MM.1S (cell line): ENCODE data around the gene PRKG1.

Experiments used
- DNase-seq: peaks from one replicate; pipeline ENCODE4 v3.0.0-alpha.2; 2015
- H2AFZ ChIP-seq: fragments of 300-600 bp; sonication (generic); 2 replicates; pipeline ENCODE4 v1.6.0; 2016; ENCODE audit warnings: antibody characterized with exemption, low read length
- H3F3A ChIP-seq: fragments of 300-600 bp; sonication (generic); 2 replicates; pipeline ENCODE4 v1.6.1; 2016; ENCODE audit warnings: mild to moderate bottlenecking, antibody characterized with exemption, low read length, moderate library complexity, mixed read lengths; ENCODE audit not compliant: insufficient read depth
- H3K27ac ChIP-seq: fragments of 300-600 bp; sonication (generic); 2 replicates; pipeline ENCODE4 v1.5.1; 2016; ENCODE audit warnings: mild to moderate bottlenecking, low read length
- H3K27me3 ChIP-seq: fragments of 300-600 bp; sonication (generic); replicated peaks from 2 replicates; pipeline ENCODE4 v1.6.0; 2016; ENCODE audit warnings: low read length; ENCODE audit not compliant: insufficient read depth
- H3K36me3 ChIP-seq: fragments of 300-600 bp; sonication (generic); replicated peaks from 2 replicates; pipeline ENCODE4 v1.6.1; 2016; ENCODE audit warnings: mild to moderate bottlenecking, low read length, mixed read lengths; ENCODE audit not compliant: insufficient read depth
- H3K4me1 ChIP-seq: fragments of 300-600 bp; sonication (generic); 2 replicates; pipeline ENCODE4 v1.6.1; 2016; ENCODE audit warnings: low read length, mixed read lengths
- H3K4me2 ChIP-seq: fragments of 300-600 bp; sonication (generic); 2 replicates; pipeline ENCODE4 v1.6.0; 2016; ENCODE audit warnings: low read depth, low read length
- H3K4me3 ChIP-seq: fragments of 300-600 bp; sonication (generic); 2 replicates; pipeline ENCODE4 v1.5.1; 2016; ENCODE audit warnings: low read length, mixed read lengths
- H3K79me2 ChIP-seq: fragments of 300-600 bp; sonication (generic); 2 replicates; pipeline ENCODE4 v1.6.1; 2016; ENCODE audit warnings: mixed run types, low read length, mixed read lengths
- H3K9ac ChIP-seq: fragments of 300-600 bp; sonication (generic); 2 replicates; pipeline ENCODE4 v1.6.1; 2016; ENCODE audit warnings: low read length, mixed read lengths
- H3K9me2 ChIP-seq: fragments of 300-600 bp; sonication (generic); replicated peaks from 2 replicates; pipeline ENCODE4 v1.6.1; 2016; ENCODE audit warnings: mild to moderate bottlenecking, low read length, mixed read lengths; ENCODE audit not compliant: insufficient read depth
- H3K9me3 ChIP-seq: fragments of 300-600 bp; sonication (generic); replicated peaks from 2 replicates; pipeline ENCODE4 v1.6.1; 2016; ENCODE audit warnings: mild to moderate bottlenecking, low read length, mixed read lengths; ENCODE audit not compliant: insufficient read depth
- H4K20me1 ChIP-seq: fragments of 300-600 bp; sonication (generic); 2 replicates; pipeline ENCODE4 v1.6.1; 2016; ENCODE audit warnings: mild to moderate bottlenecking, low read length, moderate library complexity, mixed read lengths; ENCODE audit not compliant: insufficient read depth
- CTCF ChIP-seq: fragments of 300-600 bp; sonication (generic); IDR thresholded peaks from 2 replicates; pipeline ENCODE4 v1.5.1; 2016; ENCODE audit warnings: antibody characterized with exemption, low read length, mixed read lengths
- EZH2 ChIP-seq: fragments of 300-600 bp; sonication (generic); optimal IDR thresholded peaks from 2 replicates; pipeline ENCODE3; 2017; ENCODE audit warnings: low read depth, mild to moderate bottlenecking, antibody characterized with exemption, low read length, mixed read lengths
- EZH2phosphoT487 ChIP-seq: fragments of 300-600 bp; sonication (generic); IDR thresholded peaks from 2 replicates; pipeline ENCODE4 v1.6.1; 2018; ENCODE audit warnings: antibody characterized with exemption, low read length

The PRKG1 gene

GRCh38 chr10:51630640-51631005 lies 556.3 kb downstream of the PRKG1 start:
- H3K36me3 ChIP-seq = no peaks in the 10 kb centered on the region
- H3K27me3 ChIP-seq = no peaks in the 10 kb centered on the region
- H3K9me2 ChIP-seq = no peaks in the 10 kb centered on the region
- H3K4me1 ChIP-seq = no peaks in the 10 kb centered on the region
- H3K79me2 ChIP-seq = no peaks in the 10 kb centered on the region
- no peak overlapping the region for H3K4me3 ChIP-seq
- no peak overlapping the region for H2AFZ ChIP-seq
- H4K20me1 ChIP-seq = no peaks in the 10 kb centered on the region
- no peak for DNase-seq
- H3K27ac ChIP-seq = no peak overlapping the region
- no peak overlapping the region for H3K9ac ChIP-seq
- H3K4me2 ChIP-seq = no peak overlapping the region
- TF ChIP-seq EZH2phosphoT487 (no peak), EZH2 (no peak), CTCF (no peak)
- no peaks in the 10 kb centered on the region for H3K9me3 ChIP-seq
- H3F3A ChIP-seq = no peaks in the 10 kb centered on the region

- no peak overlapping the region for H3K4me2 ChIP-seq
- no peak for DNase-seq
- no peaks in the 10 kb centered on the region for H3K79me2 ChIP-seq
- H3K9ac ChIP-seq = no peak overlapping the region
- no peaks in the 10 kb centered on the region for H4K20me1 ChIP-seq
- no peaks in the 10 kb centered on the region for H3K4me1 ChIP-seq
- no peak overlapping the region for H3K27ac ChIP-seq
- H3K9me3 ChIP-seq = no peaks in the 10 kb centered on the region
- no peak overlapping the region for H3K4me3 ChIP-seq
- no peak overlapping the region for H2AFZ ChIP-seq
- no peaks in the 10 kb centered on the region for H3K9me2 ChIP-seq
- H3F3A ChIP-seq = no peaks in the 10 kb centered on the region
- H3K27me3 ChIP-seq = no peaks in the 10 kb centered on the region
- TF ChIP-seq CTCF (no peak), EZH2phosphoT487 (no peak), EZH2 (no peak)
- no peaks in the 10 kb centered on the region for H3K36me3 ChIP-seq
Measured at GRCh38 chr10:51635436-51635835, 561.1 kb downstream of the PRKG1 start.

- Histone ChIP-seq H3K9me3 (no peaks in the 10 kb centered on the region), H3K4me2 (no peak overlapping the region), H3K4me3 (no peak overlapping the region), H3K36me3 (no peaks in the 10 kb centered on the region), H3K79me2 (no peaks in the 10 kb centered on the region), H3F3A (no peaks in the 10 kb centered on the region), H3K27me3 (no peaks in the 10 kb centered on the region), H4K20me1 (no peaks in the 10 kb centered on the region), H3K9ac (no peak overlapping the region), H3K27ac (no peak overlapping the region), H3K9me2 (no peaks in the 10 kb centered on the region), H2AFZ (no peak overlapping the region), H3K4me1 (no peaks in the 10 kb centered on the region)
- DNase-seq = no peak
- no peak for TF ChIP-seq EZH2
- TF ChIP-seq CTCF = no peak
- no peak for TF ChIP-seq EZH2phosphoT487
Measured at GRCh38 chr10:51638211-51638610, 563.9 kb downstream of the PRKG1 start.

GRCh38 chr10:51638737-51639136 lies 564.5 kb downstream of the PRKG1 start:
- no peaks in the 10 kb centered on the region for H3K79me2 ChIP-seq
- DNase-seq = no peak
- H3K27me3 ChIP-seq = no peaks in the 10 kb centered on the region
- no peaks in the 10 kb centered on the region for H3K4me1 ChIP-seq
- H2AFZ ChIP-seq = no peak overlapping the region
- no peaks in the 10 kb centered on the region for H3K9me2 ChIP-seq
- H3K9ac ChIP-seq = no peak overlapping the region
- no peak overlapping the region for H3K4me2 ChIP-seq
- no peaks in the 10 kb centered on the region for H3F3A ChIP-seq
- H3K4me3 ChIP-seq = no peak overlapping the region
- no peak overlapping the region for H3K27ac ChIP-seq
- no peak for TF ChIP-seq EZH2phosphoT487
- TF ChIP-seq CTCF = no peak
- no peak for TF ChIP-seq EZH2
- no peaks in the 10 kb centered on the region for H3K9me3 ChIP-seq
- H4K20me1 ChIP-seq = no peaks in the 10 kb centered on the region
- H3K36me3 ChIP-seq = no peaks in the 10 kb centered on the region
